Right lobe of liver (tissue), 4 donors: ENCODE results near the gene TIMM29.

ENCODE experiments used
- POLR2A ChIP-seq: fragments of 450-650 bp; IDR thresholded peaks from one replicate; pipeline ENCODE4 v1.6.1; 2017; ENCODE audit warnings: antibody characterized with exemption, mild to moderate bottlenecking
- TF ChIP-seq, protein P1 (sequence below), 4 donors: fragments of 200-600 bp in 3 of 4; fragments of 450-650 bp in 1 of 4; IDR thresholded peaks; one replicate each; pipeline versions ENCODE4 v1.5.1 to v1.8.0; 2016 to 2022; ENCODE audit warnings: antibody characterized with exemption in 4 of 4, mild to moderate bottlenecking in 2 of 4
- donor health status: DM: no; HTN: no; CAD: no.
- donor health status: DM: no; HTN: no; CAD: no.
- donor health status: DM: no; HTN: yes; CAD: no.

DNA sequence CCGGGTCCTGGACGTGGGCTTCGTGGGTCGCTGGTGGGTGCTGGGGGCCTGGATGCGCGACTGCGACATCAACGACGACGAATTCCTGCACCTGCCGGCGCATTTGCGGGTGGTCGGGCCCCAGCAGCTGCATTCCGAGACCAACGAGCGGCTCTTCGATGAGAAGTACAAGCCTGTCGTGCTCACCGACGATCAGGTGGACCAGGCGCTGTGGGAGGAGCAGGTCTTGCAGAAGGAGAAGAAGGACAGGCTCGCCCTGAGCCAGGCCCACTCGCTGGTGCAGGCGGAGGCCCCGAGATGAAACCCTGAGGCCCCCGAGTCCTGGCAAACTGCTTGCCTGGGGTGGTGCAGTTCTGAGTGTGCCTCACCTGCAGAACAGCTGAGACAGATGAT, 787 bp downstream of the TIMM29 start:
- TF ChIP-seq, protein P1, sequence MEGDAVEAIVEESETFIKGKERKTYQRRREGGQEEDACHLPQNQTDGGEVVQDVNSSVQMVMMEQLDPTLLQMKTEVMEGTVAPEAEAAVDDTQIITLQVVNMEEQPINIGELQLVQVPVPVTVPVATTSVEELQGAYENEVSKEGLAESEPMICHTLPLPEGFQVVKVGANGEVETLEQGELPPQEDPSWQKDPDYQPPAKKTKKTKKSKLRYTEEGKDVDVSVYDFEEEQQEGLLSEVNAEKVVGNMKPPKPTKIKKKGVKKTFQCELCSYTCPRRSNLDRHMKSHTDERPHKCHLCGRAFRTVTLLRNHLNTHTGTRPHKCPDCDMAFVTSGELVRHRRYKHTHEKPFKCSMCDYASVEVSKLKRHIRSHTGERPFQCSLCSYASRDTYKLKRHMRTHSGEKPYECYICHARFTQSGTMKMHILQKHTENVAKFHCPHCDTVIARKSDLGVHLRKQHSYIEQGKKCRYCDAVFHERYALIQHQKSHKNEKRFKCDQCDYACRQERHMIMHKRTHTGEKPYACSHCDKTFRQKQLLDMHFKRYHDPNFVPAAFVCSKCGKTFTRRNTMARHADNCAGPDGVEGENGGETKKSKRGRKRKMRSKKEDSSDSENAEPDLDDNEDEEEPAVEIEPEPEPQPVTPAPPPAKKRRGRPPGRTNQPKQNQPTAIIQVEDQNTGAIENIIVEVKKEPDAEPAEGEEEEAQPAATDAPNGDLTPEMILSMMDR (IDR thresholded peaks at IDR 0.05): no peak
- no peak for TF ChIP-seq POLR2A
